Liver (tissue), 3 donors: ENCODE data around the gene TMEM220.

Experiments used
- CTCF ChIP-seq: fragments of 150-350 bp; IDR thresholded peaks from 2 replicates; pipeline ENCODE4 v1.5.1; 2017; ENCODE audit warnings: improper control_type of control experiment, low read depth, low read length; ENCODE audit not compliant: missing input control
- EGR1 ChIP-seq, 2 donors: IDR thresholded peaks; 2 replicates each; pipeline ENCODE4 v1.6.1; 2016 to 2018; ENCODE audit warnings: antibody characterized with exemption in 2 of 2, low read depth in 2 of 2
- FOXA1 ChIP-seq: IDR thresholded peaks from 2 replicates; pipeline ENCODE4 v1.6.1; 2016; ENCODE audit warnings: antibody characterized with exemption
- GABPA ChIP-seq, 2 donors: IDR thresholded peaks in 1 of 2; conservative IDR thresholded peaks in 1 of 2; 2 replicates each; pipeline ENCODE4 v1.6.1; 2016; ENCODE audit warnings: antibody characterized with exemption in 2 of 2, mild to moderate bottlenecking in 1 of 2, moderate library complexity in 1 of 2
- JUND ChIP-seq, 2 donors: IDR thresholded peaks; 2 replicates each; pipeline ENCODE4 v1.6.1; 2016; ENCODE audit warnings: antibody characterized with exemption in 2 of 2
- MAX ChIP-seq: IDR thresholded peaks from 2 replicates; pipeline ENCODE4 v1.6.1; 2016; ENCODE audit warnings: antibody characterized with exemption
- NR2F2 ChIP-seq: IDR thresholded peaks from 2 replicates; pipeline ENCODE4 v1.6.1; 2016; ENCODE audit warnings: antibody characterized with exemption
- RAD21 ChIP-seq, 2 donors: IDR thresholded peaks; 2 replicates each; pipeline ENCODE4 v1.6.1; 2016; ENCODE audit warnings: antibody characterized with exemption in 2 of 2, mild to moderate bottlenecking in 2 of 2
- REST ChIP-seq: IDR thresholded peaks from 2 replicates; pipeline ENCODE4 v1.6.1; 2016; ENCODE audit warnings: antibody characterized with exemption, mild to moderate bottlenecking
- SP1 ChIP-seq: IDR thresholded peaks from 2 replicates; pipeline ENCODE4 v1.6.1; 2018; ENCODE audit warnings: antibody characterized with exemption, mild to moderate bottlenecking
- TAF1 ChIP-seq: conservative IDR thresholded peaks from 2 replicates; pipeline ENCODE4 v1.6.1; 2016; ENCODE audit warnings: antibody characterized with exemption, mild to moderate bottlenecking
- YY1 ChIP-seq: IDR thresholded peaks from 2 replicates; pipeline ENCODE4 v1.6.1; 2016; ENCODE audit warnings: antibody characterized with exemption, mild to moderate bottlenecking
- donor health status: healthy.
- donor health status: healthy.

- no peak for TF ChIP-seq CTCF
- no peak for TF ChIP-seq SP1
- no peak for TF ChIP-seq YY1
- no peak for TF ChIP-seq TAF1
- no peak for TF ChIP-seq REST
- no peak for TF ChIP-seq EGR1 (IDR thresholded peaks at IDR 0.05; ENCODE audit: low read depth in 2 of 2)
- TF ChIP-seq MAX = no peak
- TF ChIP-seq JUND (IDR thresholded peaks at IDR 0.05) = no peak
- TF ChIP-seq FOXA1 = no peak
- no peak for TF ChIP-seq RAD21 (IDR thresholded peaks at IDR 0.05)
- TF ChIP-seq NR2F2 = no peak
- no peak for TF ChIP-seq GABPA (IDR thresholded peaks at IDR 0.05 in 1 of 2, conservative IDR thresholded peaks at IDR 0.05 in 1 of 2)
Observed at GRCh38 chr17:10754861-10755591, 25.2 kb upstream of the TMEM220 start.
